ENCODE results near the gene CRYZL1. TPM values are rescaled to one million over a fixed set of nuclear protein-coding genes. Genes with fewer than 3 reads are reported as not detected.
A peak's percentile ranks its signal among the peaks of the same experiment; 100 is the strongest.

Gene CRYZL1
- 10 to 100 TPM in 5 of 6 donors, 1 to 10 TPM in 1; 8.5 to 18.0 (median 13.9) TPM for total RNA-seq
- polyA plus RNA-seq, result 10 to 100 TPM; 12.2 to 23.0 TPM

DNA sequence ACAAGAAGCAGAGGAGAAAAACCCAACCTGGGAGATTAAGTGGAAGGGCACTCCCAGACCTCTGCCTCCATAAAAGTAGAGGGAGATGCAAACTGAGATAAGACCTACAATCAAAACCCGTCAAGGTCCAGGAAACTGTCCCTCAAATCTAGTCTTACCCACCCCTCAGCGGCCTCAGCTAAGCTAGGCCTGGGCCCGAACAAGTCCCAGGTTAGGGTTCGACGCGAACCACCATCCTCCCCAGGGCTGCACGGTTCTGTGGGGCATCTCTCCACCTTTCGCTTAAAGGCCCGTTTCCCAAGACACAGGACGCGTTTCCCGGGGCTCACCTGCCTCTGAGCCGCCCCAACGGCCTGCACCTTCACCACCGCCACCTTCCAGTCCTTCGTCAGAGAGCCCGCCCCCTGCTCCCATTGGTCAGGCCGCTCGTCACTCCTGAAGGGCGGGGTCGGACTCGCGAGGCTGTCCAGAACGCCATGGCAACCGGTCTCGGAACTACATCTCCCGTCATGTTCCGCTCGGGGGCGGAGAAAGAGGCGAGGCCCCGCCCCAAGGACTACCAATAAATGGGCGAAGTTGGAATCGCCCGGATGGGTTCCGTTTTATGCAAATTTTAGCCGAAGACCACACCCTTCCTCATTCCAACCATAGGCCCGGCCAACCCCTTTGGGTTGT lies at the start of gene CRYZL1:
Gene CRYZL1 (minus strand): TSS at position 390 of the 675 bp plus-strand sequence. CDS start 10,190 bp downstream, outside the sequence.
- TF ChIP-seq, protein P1, sequence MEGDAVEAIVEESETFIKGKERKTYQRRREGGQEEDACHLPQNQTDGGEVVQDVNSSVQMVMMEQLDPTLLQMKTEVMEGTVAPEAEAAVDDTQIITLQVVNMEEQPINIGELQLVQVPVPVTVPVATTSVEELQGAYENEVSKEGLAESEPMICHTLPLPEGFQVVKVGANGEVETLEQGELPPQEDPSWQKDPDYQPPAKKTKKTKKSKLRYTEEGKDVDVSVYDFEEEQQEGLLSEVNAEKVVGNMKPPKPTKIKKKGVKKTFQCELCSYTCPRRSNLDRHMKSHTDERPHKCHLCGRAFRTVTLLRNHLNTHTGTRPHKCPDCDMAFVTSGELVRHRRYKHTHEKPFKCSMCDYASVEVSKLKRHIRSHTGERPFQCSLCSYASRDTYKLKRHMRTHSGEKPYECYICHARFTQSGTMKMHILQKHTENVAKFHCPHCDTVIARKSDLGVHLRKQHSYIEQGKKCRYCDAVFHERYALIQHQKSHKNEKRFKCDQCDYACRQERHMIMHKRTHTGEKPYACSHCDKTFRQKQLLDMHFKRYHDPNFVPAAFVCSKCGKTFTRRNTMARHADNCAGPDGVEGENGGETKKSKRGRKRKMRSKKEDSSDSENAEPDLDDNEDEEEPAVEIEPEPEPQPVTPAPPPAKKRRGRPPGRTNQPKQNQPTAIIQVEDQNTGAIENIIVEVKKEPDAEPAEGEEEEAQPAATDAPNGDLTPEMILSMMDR (IDR thresholded peaks at IDR 0.05), result no peak
- H3K4me1 ChIP-seq, result peaks cover 0 to 5% (median 5%) of the 10 kb centered on the region in 3 donors
- no peaks in the 10 kb centered on the region for H3K9me3 ChIP-seq
- peak; percentile 86 to 92 (median 87) for ATAC-seq
- intact Hi-C loops (cut with DNase I), result no loop called here
- DNase-seq, result peak; percentile 98 to 100 (median 100)
- peak within 1 kb of the TSS; percentile 84 to 90 (median 88) for H3K4me3 ChIP-seq
- no peaks in the 10 kb centered on the region for H3K36me3 ChIP-seq
- no peaks in the 10 kb centered on the region for H3K27me3 ChIP-seq
- H3K27ac ChIP-seq, result peak within 1 kb of the TSS; percentile 58 to 87 (median 76)
- peak; percentile 98 for FAIRE-seq
- WGBS, 2 donors, result 0 to 1% methylated on average over 38 of the region's 38 CpGs

DNA sequence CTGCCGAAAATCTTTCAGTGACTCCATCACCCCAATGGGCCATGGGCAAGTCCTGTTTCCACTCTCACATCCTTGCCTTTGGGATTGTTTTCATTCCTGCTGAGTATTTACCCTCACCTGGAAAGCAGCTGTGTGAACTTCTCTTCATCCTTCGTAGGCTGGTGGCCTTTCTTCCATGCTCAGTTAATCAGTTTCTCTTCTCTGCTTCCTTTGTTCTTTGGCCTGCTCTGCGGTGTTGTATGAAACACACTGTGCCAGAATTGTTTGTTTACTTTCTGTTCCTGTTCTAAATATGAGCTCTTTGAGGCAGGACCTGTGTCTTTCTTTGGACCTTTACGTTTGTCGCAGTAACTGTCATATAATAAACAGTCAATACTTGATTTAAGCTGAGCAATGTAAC lies 49.3 kb upstream of the CRYZL1 start:
- no peaks in the 10 kb centered on the region for H3K27me3 ChIP-seq
- intact Hi-C loops (cut with DNase I), result no loop called here
- H3K36me3 ChIP-seq, result no peaks in the 10 kb centered on the region
- no peak overlapping the region for H3K4me3 ChIP-seq
- no peaks in the 10 kb centered on the region for H3K9me3 ChIP-seq
- FAIRE-seq, result no peak
- no peak overlapping the region for H3K27ac ChIP-seq
- TF ChIP-seq, protein P1 (IDR thresholded peaks at IDR 0.05), result no peak
- no peak for DNase-seq
- no peak for ATAC-seq
- WGBS, 2 donors, result 79 to 81% methylated on average over 5 of the region's 5 CpGs
- peaks cover 0 to 7% (median 4%) of the 10 kb centered on the region in 3 donors for H3K4me1 ChIP-seq

DNA sequence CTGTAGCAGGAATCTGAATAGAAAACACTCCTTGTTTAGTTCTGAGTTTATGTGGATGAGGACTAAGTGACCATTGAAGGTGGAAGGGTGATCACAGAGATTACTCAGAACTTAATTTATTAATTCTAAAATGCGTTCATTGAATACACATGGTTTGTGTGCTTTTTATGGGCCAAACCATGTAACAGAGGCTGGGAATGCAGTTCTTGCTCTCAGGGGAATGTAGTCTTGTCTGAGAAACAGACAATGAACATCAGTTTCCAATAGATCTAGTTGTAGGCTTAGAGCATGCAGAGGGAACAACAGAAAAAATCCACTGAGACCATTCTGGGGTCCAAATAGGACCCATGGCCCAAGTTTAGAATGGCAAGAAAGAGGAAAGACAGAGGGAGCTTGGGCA lies 46.8 kb upstream of the CRYZL1 start:
- H3K9me3 ChIP-seq, result no peaks in the 10 kb centered on the region
- TF ChIP-seq, protein P1 (IDR thresholded peaks at IDR 0.05), result no peak
- ATAC-seq (no peak), DNase-seq (no peak), FAIRE-seq (no peak)
- WGBS, 2 donors, result 83 to 89% methylated on average over 1 of the region's 1 CpG
- H3K4me3 ChIP-seq, result no peak overlapping the region
- H3K27ac ChIP-seq, result no peak overlapping the region
- no peaks in the 10 kb centered on the region for H3K27me3 ChIP-seq
- H3K36me3 ChIP-seq, result no peaks in the 10 kb centered on the region
- intact Hi-C loops (cut with DNase I), result no loop called here
- H3K4me1 ChIP-seq, result peaks cover 3 to 28% (median 27%) of the 10 kb centered on the region in 3 donors

DNA sequence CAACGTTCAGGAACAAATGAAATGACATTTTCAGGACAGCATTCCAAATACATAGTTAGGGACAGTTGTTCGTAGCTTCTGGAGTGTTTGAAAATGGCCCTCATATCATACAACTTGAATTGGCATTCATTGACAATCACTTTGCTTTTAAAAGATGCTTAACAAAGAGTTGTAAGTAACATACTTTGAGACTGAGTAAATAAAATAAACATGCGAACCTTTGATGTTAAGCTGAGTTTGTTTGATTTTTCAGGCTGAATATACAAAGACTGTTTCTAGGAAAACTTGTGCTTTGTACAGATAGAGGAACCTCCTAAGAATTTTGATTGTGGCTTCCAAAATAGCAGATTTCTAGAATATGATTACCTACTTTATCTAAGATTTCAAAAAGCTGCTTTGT lies 46.1 kb upstream of the CRYZL1 start:
- no peaks in the 10 kb centered on the region for H3K9me3 ChIP-seq
- FAIRE-seq, result no peak
- H3K27ac ChIP-seq, result no peak overlapping the region
- TF ChIP-seq, protein P1 (IDR thresholded peaks at IDR 0.05), result no peak
- intact Hi-C loops (cut with DNase I), result no loop called here
- peaks cover 6 to 29% (median 28%) of the 10 kb centered on the region in 3 donors for H3K4me1 ChIP-seq
- no peaks in the 10 kb centered on the region for H3K36me3 ChIP-seq
- H3K27me3 ChIP-seq, result no peaks in the 10 kb centered on the region
- no peak for ATAC-seq
- no peak overlapping the region for H3K4me3 ChIP-seq
- no peak for DNase-seq
- 62 to 65% methylated on average over 3 of the region's 3 CpGs for WGBS, 2 donors

DNA sequence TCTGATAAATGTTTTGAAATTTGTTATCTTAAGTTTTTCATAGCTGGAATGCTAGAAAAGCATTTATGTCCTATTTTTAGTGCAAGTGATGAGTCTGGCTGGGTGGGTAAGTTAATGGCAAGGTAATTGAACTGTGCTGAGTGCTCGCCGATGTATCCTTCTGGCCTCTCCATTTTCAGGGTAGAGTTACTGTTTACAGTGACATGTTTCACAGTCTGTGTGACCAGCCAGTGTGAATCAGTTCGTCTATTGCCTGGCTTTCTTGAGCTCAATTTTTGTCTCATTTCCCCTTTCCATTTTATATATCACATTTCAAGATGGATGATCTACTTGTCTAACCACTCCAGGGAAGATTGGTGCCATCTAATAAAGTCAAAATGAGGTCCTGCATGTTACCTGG lies 44.8 kb upstream of the CRYZL1 start:
- Histone ChIP-seq H3K4me3 (no peak overlapping the region), H3K36me3 (no peaks in the 10 kb centered on the region), H3K9me3 (no peaks in the 10 kb centered on the region), H3K27me3 (no peaks in the 10 kb centered on the region), H3K4me1 (peaks cover 6 to 29% (median 28%) of the 10 kb centered on the region in 3 donors), H3K27ac (no peak overlapping the region)
- ATAC-seq, result peak in 2 of 4 donors; percentile 32 to 57
- DNase-seq, result no peak
- TF ChIP-seq, protein P1 (IDR thresholded peaks at IDR 0.05), result no peak
- intact Hi-C loops (cut with DNase I), result no loop called here
- no peak for FAIRE-seq
- 85 to 88% methylated on average over 3 of the region's 3 CpGs for WGBS, 2 donors
